ENCODE data around the gene SLIT3.

Gene SLIT3

DNA sequence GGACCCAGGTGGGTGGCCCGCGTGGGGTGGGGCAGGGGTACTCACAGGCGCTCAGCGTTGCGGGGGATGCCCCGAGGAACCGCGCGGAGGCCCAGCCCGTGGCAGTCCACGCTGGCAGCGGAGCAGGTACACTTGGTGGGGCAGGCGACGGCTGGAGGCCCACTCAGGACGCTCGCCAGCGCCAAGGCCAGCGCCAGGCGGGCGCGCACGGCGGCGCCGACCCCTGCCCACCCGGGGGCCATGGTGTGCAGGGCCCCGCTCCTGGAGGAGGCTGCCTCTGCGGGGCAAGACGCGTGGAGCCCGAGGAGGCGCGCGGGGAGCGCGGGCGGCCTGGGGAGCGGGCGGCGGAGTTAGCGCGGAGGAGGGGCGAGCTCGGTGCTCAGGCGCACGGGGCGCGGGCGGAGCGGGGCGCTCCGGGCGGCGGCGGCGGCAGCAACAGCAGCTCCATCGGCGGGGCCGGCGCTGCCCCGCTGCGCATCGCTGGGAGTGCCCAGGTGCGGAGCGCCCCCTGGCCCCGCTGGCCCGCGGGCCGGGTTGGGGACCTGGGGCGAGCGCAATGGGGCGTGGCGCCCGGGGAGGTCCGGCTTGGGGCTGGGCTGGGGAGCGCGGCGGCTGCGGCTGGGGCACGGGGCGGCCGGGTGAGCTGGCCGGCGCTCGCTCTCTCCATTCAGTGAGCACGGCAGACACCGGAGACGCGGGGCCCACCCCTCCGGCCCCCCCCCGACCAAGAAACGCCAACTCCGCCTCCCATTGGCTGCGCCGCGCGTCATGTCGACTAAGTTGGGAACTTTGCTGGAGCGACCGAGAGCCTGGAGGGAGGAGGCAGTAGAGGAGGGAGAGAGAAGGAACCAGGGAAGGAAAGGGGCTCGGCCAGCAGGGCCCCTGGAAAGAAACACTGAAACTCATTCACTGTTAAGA is at the start of gene SLIT3:
TSS of gene SLIT3 (minus strand) at position 672 of the 918 bp plus-strand sequence. CDS start at position 242, 430 bp downstream.
- in situ Hi-C loops (cut with HindIII; ENCODE audit: low pct_ligation_motif_present, low pct_unique_long_range_greater_than_20kb, low sequenced_read_pairs): no loop called here
- DNase-seq: peak; percentile 80

DNA sequence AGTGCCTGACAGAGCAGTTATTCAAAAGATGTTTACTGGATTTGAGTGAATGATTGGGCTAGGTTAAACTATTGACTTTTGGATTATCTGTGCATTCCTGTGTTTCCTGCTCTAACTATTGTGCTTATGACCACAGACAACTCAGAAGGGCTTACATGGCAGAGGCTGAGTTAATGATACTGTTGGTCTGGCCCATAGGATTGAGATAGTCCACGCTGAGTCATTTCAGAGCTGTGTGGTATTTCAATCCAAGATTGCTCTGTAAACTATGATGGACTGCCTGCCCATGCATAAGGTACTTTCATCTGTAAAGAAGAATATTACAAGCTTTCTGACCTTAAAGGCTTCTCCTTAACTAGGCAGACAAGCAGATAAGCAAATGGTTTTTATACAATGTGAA is 49.1 kb upstream of the SLIT3 start:
- in situ Hi-C loops (cut with HindIII; ENCODE audit: low pct_ligation_motif_present, low pct_unique_long_range_greater_than_20kb, low sequenced_read_pairs): no loop called here
- DNase-seq: peak; percentile 93

DNA sequence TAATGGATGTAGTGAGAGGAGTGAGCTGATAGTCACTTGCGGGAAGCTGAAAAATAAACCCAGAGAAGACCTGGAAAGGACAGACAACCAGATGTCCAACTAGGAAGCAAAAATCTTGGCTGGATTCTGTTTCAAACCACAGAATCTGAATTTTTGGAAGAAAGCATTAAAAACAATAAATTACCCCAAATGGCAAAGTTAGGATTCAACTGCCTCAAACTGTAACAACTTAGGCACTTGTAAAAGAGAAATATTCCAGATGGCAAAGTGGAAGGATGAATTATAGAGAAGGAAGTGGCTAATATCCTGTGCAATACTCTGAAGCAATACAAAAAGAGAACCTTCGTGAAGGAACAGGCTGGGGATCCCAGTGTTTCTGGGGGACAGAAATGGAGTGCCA is 46.8 kb upstream of the SLIT3 start:
- no peak for DNase-seq
- in situ Hi-C loops (cut with HindIII; ENCODE audit: low pct_ligation_motif_present, low pct_unique_long_range_greater_than_20kb, low sequenced_read_pairs): no loop called here

DNA sequence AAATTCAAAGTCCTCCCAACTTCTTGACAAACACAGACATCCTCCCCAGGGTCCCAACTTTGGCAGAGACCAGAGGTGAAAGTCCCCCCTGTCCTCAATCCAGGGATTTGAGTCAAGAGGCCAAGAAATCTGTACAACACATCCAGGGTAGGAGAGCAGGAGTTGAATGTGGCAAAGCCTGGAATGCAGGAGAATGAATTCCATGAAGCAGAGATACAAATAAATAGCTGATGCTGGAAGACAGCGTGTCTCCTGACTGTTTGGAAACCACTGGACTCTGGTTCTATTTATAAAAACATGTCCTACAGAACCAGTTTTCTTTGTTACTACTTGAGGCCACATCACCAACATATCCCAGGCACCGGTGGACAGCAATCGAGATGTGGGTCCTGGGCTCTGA is 43.7 kb upstream of the SLIT3 start:
- in situ Hi-C loops (cut with HindIII; ENCODE audit: low pct_ligation_motif_present, low pct_unique_long_range_greater_than_20kb, low sequenced_read_pairs): no loop called here
- no peak for DNase-seq

DNA sequence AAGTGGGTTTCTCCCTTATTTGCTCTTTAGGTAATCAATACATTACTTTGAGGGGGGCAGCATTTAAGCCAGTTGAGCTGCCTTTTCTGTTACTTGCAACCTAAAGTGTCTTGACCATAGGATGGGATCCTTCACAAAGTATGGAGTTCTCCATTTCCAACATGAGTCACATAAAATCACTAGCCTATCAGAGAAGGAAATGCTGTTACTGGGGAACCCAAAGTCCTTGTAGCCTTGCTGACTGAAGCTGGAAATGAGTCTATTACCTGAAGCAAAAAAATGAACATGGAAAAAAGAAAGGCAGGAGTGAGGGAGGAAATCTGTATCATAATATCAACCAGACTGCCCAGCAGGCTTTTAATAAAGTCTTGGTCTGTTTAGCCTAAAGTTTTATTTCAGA is 42.8 kb upstream of the SLIT3 start:
- in situ Hi-C loops (cut with HindIII; ENCODE audit: low pct_ligation_motif_present, low pct_unique_long_range_greater_than_20kb, low sequenced_read_pairs): no loop called here
- DNase-seq: no peak

DNA sequence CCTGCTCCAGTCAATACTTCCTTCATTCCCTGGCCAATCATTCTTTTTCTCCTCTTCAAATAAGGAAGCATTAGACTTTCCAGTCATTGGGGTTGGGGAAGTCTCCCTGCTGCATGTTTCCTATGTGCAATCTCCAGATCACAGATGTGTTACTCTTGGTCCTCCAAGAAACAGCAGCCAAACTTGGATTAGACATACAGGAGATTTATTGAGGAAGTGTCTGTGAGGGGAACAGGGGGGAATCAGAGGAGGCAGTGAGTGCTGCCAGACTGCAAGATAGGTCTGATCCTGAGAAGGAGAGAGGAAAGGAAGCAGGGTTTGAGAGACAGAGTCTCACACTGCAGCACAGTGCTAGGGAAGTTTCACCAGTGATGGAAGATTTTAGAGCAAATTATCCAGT is 40.6 kb upstream of the SLIT3 start:
- in situ Hi-C loops (cut with HindIII; ENCODE audit: low pct_ligation_motif_present, low pct_unique_long_range_greater_than_20kb, low sequenced_read_pairs): no loop called here
- no peak for DNase-seq

DNA sequence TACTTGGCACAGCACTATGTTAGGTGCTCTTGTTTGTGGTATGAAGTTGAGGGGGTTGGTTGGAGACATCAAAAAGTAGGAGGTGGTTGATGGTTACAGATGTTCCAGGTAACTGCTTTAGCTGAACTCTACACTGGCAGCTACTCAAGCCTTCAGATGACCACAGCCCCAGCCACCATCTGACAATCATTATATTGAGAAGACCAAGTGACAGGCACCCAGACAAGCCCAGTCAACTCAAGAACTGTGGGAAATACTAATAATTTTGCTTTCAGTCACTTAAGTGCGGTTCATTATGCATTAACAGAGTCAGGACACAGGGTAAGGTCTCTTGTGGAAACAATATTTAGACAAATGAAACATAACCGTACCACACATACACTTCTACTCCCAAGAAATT is 38.9 kb upstream of the SLIT3 start:
- in situ Hi-C loops (cut with HindIII; ENCODE audit: low pct_ligation_motif_present, low pct_unique_long_range_greater_than_20kb, low sequenced_read_pairs): no loop called here
- no peak for DNase-seq

DNA sequence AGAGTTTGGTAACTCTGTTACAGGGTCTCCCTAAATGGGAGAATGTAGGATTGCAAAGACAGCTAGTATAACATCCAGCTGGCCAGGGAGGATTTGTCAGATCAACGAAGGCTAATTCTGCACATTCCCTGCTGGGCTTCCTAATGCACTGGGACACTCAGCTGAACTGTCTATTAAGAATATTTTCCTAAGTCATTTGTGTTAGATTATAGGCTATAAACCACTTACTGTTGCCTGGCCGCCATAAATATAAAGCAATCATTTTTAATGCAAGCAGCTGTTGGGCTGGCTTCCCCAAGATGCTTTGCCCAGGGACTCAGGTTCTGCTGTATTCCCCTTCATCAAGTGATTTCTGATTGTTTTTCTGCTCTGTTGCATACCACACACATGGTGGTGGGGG is 35.3 kb upstream of the SLIT3 start:
- DNase-seq: no peak
- in situ Hi-C loops (cut with HindIII; ENCODE audit: low pct_ligation_motif_present, low pct_unique_long_range_greater_than_20kb, low sequenced_read_pairs): no loop called here

DNA sequence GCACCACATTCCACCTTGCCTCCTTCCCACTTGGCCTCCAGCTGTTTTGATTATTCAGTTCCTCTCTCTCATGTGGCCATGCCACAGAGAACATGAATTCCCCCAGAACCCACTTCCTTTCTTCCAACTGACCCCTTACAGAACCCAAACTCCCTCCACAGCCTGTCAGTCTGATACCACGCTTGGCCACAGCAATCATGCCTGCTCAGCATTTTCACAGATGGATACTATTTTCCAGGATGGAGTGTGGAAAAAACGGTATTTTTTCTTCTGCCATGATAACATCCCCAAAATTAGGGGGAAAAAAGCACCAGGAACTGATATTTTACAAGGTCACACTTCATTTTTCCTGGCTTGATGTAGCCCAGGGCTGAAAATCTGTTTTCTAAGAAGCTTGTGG is 34.9 kb upstream of the SLIT3 start:
- in situ Hi-C loops (cut with HindIII; ENCODE audit: low pct_ligation_motif_present, low pct_unique_long_range_greater_than_20kb, low sequenced_read_pairs): no loop called here
- no peak for DNase-seq

DNA sequence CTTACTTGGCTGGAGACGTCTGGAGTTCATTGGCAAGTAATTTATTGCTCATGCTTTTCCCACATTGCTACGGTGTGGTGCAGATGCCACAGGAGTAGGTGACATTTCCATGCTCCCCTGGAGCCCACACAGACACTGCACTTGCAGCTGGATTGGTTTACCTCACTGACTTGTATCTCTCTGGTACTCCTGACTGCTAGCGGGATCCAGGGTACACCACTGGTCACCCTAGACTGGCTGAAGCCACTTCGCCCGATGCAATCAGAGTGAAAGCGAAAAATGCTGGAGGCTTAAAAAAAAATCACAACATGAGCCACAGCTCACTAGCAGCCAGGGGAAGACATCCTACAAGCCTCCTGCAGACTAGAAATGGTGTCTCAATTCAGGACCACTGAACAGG is 32.6 kb upstream of the SLIT3 start:
- in situ Hi-C loops (cut with HindIII; ENCODE audit: low pct_ligation_motif_present, low pct_unique_long_range_greater_than_20kb, low sequenced_read_pairs): no loop called here

DNA sequence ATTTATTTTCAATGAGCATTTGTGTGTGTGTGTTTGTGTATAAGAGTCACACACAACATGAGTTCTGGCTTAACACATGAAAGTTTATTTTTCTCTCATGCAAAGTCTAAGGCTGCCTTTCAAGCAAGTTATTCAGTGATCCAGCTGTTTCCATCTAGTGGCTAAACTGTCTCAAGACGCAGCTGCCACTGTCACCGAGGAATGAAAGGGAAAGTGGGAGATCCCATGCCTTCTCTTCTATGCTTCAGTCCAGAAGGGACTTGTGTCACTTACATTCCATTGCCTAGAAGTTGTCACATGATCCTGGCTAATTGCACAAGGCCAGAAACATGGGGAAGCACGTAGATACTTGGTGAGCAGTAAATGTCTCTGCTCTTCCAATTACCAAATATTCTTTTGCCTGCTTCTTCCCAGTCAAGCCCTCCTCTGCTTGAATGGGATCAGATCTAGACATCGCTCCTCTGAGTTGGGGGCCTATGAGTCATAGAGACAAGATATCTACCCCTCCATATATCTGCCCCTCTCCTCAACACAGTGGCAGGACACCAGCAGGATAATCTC is 30.4 kb upstream of the SLIT3 start:
- in situ Hi-C loops (cut with HindIII; ENCODE audit: low pct_ligation_motif_present, low pct_unique_long_range_greater_than_20kb, low sequenced_read_pairs): no loop called here

More for the DNA sequence above, 32.6 kb upstream of the SLIT3 start:
- DNase-seq: no peak

DNA sequence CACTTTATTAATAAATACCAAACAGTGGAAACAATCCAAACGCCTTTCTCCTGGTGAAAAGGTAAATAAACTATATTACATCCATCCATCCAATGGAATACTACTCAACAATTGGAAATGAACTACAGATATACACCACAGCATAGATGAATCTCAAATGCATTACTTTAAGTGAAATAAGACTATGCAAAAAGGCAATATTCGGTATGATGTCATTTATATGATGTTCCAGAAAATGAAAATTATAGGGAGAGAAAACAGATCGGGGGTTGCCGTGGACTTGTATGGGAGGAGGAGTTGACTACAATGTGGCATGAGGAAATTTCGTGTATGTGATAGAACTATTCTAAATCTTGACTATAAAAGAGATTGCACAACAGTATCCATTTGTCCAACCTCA is 27.5 kb upstream of the SLIT3 start:
- no peak for DNase-seq
- in situ Hi-C loops (cut with HindIII; ENCODE audit: low pct_ligation_motif_present, low pct_unique_long_range_greater_than_20kb, low sequenced_read_pairs): no loop called here

More for the DNA sequence above, 30.4 kb upstream of the SLIT3 start:
- no peak for DNase-seq

DNA sequence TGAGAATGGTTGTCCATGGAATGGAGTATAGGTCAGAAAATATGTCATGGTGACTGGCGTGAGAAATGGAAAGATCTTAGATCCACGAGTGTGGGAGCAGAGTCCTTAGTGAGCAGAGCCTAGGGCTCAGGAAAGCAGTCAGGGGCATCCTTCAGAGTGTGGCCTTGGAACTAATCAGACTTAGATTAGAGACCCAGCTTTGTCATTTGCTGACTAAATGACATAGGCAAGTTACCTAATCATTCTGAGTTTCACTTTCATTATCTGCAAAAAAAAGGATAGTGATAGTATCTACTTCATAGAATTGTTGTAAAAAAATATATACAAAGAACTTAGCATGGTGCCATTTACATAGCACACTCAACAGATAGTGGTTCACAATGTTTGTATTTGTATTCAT is 24.3 kb upstream of the SLIT3 start:
- in situ Hi-C loops (cut with HindIII; ENCODE audit: low pct_ligation_motif_present, low pct_unique_long_range_greater_than_20kb, low sequenced_read_pairs): no loop called here
- no peak for DNase-seq

DNA sequence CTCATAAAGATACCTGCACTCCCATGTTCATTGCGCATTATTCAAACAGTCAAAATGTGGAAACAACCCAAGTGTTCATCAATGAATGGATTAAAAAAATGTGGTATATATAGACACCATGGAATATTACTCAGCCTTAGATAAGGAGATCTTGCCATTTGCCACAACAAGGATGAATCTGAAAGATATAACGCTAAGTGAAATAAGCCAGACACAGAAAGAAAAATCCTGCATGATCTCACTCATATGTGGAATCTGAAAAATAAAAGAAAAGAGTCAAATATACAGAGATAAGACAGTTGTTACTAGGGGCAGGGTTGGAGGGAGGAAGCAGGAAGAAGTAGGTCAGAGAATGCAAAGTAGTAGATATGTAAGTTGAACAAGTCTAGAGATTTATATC is 17.6 kb upstream of the SLIT3 start:
- in situ Hi-C loops (cut with HindIII; ENCODE audit: low pct_ligation_motif_present, low pct_unique_long_range_greater_than_20kb, low sequenced_read_pairs): no loop called here
- DNase-seq: no peak

DNA sequence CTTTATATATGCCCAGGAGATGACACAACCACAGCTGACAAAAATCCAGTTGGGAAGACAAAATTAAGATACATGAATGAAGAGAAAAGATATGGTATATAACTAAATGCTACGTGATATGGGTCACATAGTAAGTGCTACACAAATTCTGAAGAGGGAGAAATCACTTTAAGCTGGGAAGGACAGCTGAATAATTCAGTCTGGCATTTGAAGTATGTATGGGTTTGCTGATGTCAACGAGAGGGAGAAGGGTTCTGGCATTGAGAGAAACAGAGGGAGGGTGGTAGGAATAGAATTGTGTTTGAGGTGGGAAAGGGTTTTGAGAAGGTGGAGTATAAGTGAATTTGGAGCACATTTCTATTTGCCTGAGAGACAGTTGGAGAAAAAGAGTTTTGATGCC is 6.7 kb upstream of the SLIT3 start:
- in situ Hi-C loops (cut with HindIII; ENCODE audit: low pct_ligation_motif_present, low pct_unique_long_range_greater_than_20kb, low sequenced_read_pairs): no loop called here
- DNase-seq: no peak

DNA sequence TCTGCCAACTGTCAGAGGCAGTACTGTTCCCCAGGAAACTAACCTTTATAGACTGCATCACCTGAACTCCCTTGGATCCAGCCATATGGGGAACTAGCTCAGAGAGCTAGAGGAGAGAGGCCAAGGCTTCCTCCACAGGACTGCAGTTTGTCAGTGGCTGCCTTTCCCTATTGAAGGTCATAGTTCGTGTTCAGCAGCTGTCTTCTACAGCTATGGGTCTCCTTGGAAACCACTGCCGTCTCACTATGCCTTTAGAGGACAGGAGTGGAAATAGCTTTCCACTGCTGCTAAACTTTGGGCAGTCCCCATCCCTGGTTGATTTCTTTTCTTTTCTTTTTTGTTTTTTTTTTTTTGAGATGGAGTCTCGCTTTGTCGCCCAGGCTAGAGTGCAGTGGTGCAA is 4.4 kb upstream of the SLIT3 start:
- DNase-seq: no peak
- in situ Hi-C loops (cut with HindIII; ENCODE audit: low pct_ligation_motif_present, low pct_unique_long_range_greater_than_20kb, low sequenced_read_pairs): no loop called here

DNA sequence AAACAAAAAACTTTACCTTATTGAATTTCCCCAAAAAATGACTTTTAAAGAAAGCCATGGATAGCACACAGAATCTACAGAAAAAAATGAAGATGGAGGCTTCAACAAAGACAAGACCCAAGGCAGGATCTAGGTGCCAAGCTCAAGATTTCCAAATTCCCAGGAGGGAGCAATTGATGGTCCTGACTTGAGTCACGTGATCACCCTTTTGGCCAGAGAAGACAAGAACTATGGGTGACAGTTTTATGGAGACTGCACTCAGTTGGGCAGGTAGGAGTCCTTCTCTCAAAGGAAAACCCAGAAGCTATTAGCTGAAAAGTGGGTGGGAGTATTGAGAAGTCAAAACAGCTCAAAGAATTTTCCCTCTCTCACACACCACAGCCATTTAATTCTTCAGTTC is 3.2 kb upstream of the SLIT3 start:
- DNase-seq: no peak
- in situ Hi-C loops (cut with HindIII; ENCODE audit: low pct_ligation_motif_present, low pct_unique_long_range_greater_than_20kb, low sequenced_read_pairs): no loop called here

DNA sequence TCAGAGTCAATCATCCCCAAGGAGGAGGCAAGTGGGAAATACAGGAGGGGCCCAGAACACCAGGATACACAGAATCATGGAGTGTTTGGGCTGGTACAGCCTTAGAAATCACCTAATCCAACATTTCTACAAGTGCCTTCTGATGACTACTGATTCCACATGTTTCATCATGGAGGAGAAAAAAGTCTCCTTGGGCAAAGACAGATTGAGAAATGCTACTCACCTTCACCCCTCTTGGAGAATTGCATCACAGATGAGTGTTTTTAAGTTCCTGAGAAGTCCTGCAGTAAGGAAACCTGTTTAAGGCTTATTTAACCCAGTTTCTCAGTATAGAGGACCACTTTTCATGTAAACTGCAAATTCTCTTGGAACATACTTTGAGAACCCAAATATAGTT is 2.2 kb upstream of the SLIT3 start:
- DNase-seq: no peak
- in situ Hi-C loops (cut with HindIII; ENCODE audit: low pct_ligation_motif_present, low pct_unique_long_range_greater_than_20kb, low sequenced_read_pairs): no loop called here

DNA sequence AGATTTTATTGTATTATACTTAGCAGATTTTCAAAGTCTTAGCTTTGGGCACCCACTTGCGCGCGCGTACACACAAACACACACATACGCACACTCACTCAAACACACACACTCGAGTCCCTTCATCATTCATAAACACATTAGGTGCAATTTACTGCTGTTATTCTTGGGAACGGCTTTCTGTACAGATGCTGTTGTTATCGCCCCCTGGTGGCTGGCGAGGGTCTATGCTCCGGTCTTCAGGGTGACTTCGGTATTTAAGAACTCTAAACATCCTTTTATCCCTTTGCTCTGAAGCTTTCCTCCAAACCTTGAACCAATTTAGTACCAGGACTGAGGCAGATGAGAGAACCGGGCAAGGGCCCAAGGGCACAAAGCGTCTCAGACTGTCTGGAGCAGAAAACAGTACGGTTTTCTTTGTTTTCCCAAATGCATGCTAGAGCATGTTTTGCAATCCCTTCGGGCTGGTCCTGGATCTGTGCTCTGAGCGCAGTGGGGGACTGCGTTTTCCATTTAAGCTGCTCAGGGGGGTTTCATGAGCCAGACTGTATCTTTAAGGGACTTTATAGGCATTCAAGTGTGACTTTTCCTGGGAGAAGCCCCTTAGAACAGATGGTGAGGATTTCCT is 1.7 kb upstream of the SLIT3 start:
- in situ Hi-C loops (cut with HindIII; ENCODE audit: low pct_ligation_motif_present, low pct_unique_long_range_greater_than_20kb, low sequenced_read_pairs): no loop called here
- peak; percentile 71 for DNase-seq

DNA sequence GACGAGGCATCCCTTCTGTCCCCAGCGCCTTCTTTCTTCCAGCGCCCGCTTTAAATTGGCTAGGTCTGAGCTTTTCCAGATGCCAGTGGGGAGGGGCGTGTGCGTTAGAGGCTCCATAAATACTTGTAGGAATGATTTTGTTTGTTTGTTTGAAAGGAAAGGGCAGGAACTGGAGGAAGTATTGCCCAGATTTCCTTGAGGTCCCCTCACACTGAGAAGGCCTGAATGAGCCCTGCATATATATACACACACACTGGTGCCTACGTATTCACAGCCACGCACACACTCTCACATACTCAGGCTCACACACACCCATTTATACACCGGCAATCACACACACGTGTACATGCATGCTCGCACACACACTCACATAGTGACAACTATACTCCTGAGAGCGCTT is 1.0 kb upstream of the SLIT3 start:
- in situ Hi-C loops (cut with HindIII; ENCODE audit: low pct_ligation_motif_present, low pct_unique_long_range_greater_than_20kb, low sequenced_read_pairs): no loop called here
- DNase-seq: no peak
